Midbrain (tissue), 1 donor: Measurements from ENCODE around the gene CUL3.
"Not testable (repeated sequence)": the region's sequence is repeated elsewhere in the genome, so short reads cannot be mapped to it uniquely, and the experiment has no call there.

ENCODE experiments used
- DNase-seq: peaks from one replicate; lab custom pipeline; 2025; lab: John Stamatoyannopoulos, UW

The CUL3 gene

DNA sequence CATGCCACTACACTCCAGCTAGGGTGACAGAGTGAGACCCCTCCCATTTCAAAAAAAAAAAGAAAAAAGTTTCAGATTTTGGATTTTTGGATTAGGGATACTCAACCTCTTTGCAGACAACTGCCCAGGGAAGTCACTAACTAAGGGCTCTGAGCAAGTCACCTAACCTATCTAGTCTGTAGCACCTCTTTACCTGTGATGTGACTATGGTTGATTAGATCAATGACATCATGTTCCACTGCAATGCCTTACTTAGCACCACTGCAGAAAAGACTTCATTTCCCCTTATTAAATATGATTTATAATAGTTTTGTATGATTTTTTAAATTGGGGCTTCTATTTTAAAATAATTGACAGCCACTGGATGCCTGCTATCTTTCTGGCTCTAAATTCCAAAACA lies 41.2 kb downstream of the CUL3 start:
- DNase-seq: no peak

DNA sequence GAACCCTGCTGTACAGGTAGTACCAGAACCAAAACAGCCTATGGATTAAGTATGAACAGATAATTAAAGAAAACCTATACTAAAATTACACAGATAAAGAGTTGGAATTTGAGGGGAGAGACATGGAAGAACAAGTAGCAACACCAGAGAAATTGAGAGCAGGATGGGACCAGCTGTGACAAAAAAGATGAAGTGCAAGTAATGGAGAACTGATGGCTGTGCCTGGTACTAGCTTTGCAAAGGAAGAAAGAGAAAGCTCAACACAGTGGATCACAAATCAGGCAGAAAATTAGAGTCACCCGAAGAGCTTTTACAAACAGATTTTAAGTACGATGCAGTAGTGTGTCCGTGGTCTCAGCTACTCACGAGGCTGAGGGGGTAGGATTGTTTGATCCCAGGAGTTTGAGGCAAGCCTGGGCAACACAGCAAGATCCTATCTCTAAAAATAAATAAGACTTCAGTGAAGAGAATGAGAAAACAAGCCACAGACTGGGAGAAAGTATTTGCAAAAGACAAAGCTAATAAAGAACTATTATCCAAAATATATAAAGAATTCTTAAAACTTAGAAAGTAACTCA lies 46.5 kb downstream of the CUL3 start:
- DNase-seq: no peak

DNA sequence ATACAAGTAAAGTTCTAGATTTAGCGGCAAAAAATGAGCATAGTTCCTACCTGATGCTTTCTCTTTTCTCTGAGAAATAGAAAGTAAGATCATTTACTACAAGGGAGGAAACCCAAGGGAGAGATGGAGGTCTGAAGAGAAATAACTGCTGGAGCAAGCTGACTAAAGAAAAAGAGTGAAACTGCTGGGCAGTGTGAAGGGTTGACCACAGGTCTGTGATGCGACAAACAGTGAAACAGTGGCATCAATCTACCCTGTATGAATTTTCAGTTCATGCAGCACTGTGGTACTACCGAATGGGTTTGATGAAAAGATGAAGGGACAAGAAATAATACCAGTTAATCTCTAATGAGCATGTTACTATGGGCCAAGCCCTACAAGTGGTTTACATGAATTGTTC lies 52.2 kb downstream of the CUL3 start:
- no peak for DNase-seq

DNA sequence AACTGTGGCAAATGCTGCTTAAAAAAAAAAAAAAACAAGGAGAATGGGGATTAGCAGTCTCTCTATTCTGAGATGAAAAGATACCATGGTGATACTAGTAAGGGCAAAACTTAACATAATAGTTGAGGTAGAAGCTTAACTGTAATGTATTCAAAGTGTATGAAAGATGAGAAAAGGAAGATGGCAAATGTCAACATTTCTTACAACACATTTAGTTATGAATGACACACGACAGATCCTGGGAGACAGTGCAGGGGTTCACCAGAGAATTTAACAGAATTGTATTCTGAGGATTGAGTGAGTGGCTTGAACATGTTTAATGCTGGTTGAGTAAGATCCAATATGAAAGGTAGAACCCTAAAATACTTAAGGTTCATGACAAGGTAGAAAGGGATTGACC lies 52.7 kb downstream of the CUL3 start:
- no peak for DNase-seq

DNA sequence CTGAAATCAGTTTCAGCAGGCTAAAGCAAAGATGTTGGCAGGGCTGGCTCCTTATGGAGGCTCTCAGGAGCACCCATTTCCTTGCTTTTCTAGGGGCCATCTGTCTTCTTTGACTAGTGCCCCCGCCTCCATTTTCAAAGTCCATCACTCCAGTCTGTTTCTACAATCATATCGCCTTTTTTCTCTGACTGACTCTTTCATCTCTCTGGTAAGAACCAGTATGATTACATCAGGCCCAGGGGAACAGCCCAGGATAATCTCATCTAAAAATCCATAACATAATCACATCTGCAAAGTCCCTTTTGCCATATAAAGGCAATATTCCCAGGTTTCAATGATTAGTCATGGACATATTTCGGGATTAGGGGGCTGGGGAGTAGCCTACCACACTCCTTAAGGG lies 57.0 kb downstream of the CUL3 start:
- no peak for DNase-seq

DNA sequence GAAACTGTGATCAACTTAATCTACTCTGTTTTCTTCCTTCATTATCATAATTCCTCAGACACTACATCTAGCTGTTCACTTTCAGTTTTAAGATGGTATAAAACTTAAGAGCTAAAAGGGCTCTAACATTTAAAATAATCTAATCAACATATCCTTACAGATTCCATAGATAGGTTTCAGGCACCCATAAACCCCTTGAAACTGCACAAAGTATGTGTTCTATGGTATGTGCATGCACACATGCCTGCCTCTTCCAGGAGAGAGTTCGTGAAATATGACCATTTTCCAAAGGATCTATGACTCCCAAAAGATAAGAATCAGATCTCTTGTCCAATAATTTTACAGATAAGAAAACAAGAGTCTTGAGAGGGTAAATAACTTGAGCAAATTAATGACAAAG lies 59.4 kb downstream of the CUL3 start:
- DNase-seq: no peak

DNA sequence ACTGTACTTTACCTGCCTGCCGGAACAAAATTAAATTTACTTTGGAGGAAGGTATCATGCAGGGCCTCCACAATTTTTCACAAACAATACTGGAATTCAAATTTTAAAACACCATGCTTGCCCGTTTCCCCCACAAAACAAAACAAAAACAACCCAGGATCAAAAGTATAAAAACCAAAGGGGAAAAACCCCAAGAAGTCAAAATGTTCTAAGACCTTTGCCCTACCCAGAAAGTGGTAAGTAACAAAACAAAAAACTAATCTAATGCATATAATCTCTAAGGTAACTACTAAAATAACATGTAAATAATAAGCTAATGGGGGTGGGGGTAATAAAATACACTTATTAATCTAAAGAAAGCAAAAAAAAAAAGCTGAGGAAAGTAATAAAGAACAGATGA lies 60.5 kb downstream of the CUL3 start:
- DNase-seq: no peak

DNA sequence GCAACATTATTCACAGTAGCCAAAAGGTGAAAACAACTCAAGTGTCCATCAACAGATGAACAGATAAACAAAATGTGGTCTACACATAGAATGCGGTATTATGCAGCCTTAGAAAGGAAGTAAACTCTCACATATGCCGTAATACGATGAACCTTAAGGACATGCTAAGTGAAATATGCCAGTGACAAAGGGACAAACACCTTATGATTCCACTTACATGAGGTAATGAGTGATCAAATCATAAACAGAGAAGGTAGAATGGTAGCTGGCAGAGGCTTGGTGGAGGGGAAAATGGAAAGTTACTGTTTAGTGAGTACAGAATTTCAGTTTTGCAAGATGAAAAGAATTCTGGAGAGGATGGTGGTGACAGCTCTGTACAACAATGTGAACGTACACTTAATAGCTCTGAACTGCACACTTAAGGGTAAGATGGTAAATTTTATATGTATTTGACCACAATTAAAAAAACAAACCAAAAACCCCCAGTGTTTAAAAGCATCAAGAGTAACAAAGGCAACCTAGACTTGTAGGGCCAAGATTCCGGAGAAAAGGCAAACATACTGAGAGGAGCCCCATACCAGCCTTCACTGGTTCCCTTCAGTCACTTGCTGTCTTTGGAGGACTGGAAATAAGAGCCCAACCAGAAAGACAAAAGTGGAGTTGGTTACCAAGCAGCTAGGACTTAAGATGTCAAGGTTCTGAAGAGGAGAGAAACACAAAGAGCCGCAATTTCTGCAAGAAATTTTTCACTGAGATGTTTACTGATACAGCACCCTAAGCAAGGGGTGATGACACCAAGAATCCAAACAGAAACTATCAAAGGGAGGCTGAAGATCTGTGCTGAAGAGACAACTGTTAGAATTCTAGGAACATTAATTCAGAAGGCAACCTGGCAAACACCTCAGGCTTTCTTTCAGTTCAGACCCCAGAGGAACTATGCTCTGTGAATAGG lies 61.3 kb downstream of the CUL3 start:
- no peak for DNase-seq

DNA sequence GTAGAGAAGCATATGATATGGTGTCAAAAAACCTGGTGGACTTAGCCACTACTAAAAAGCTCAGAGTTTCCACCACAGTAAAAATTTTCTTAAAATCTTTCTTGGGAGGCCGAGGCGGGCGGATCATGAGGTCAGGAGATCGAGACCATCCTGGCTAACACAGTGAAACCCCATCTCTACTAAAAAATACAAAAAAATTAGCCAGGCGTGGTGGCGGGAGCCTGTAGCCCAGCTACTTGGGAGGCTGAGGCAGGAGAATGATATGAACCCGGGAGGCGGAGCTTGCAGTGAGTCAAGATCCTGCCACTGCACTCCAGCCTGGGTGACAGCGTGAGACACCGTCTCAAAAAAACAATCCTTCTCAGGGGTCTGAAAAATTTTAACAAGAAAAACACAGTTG lies 62.7 kb downstream of the CUL3 start:
- not testable (repeated sequence) for DNase-seq

DNA sequence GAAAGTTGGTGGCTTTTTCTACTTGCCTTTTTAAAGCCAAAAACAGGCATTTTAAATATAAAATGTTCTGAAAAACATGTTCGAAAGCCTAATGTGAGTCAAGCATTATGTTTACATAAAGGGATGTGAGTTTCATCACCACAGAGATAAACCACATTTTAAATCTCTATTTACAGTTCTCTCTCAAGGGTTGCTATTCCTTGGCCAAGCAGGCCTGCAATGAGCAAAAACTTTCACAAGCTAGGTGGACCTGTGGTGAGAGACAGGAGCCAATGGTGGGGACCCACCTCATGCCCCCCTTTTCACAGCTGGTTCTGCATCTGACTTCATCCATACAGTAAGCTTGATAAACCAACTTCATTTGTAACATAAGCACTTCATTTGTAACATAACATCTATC lies 65.1 kb downstream of the CUL3 start:
- DNase-seq: no peak

DNA sequence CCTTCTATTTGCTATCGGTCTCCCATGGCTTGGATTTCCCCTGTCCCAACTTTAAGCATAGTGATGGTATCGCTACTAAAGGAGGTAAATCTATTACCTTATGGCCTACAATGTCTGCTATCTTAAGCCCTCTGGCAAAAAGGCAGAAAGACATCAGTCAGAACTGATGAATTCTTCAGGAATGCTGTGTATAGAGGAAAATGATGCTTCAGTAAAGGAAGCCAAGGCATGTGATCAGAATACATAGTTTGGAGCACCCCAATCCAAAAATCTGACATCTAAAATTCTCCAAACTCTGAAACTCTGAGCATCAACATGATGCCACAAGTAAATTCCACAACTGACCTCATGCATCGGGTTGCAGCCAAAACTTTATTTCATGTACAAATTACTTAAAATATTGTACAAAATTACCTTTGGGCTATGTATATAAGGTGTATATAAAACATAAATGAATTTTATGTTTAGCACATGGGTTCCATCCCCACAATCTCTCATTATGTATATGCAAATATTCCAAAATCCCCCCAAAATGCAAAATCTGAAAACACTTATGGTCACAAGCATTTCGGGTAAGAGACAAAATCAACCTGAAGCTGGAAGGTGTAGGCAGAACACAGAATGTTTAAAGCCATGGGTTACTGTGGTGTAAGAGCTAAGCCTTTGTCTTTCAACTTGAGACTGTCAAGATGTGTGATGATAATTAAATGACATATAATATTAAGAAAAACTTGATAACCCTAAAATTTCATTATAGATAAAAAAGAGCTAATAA lies 66.2 kb downstream of the CUL3 start:
- no peak for DNase-seq

DNA sequence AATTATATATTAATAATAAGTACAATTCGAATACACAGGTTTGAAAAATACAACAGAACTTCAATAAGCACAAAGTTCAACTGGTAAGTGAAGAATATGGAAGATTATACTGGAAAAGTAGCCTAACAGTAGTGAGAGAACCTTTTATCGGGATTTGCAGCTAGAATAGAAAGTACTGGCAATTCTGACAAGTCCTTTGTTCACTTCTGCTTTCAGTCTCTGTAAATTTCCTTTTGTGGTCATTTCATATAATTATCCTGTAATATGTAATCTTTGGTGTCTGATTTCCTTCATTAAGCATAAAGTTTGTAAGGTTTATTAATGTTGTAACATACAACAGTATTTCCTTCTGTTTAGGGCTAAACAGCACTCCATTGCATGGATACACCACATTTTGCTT lies 67.2 kb downstream of the CUL3 start:
- DNase-seq: no peak

DNA sequence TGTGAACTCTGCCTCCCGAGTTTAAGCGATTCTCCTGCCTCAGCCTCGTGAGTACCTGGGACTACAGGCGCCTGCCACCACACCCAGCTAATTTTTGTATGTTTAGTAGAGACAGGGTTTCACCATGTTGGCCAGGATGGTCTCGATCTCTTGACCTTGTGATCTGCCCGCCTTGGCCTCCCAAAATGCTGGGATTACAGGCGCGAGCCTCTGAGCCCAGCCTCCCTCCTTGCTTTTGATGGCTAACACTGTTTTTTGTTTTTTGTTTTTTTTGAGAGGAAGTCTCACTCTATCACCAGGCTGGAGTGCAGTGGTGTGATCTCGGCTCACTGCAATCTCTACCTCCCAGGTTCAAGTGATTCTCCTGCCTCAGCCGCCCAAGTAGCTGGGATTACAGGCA lies 68.8 kb downstream of the CUL3 start:
- DNase-seq: not testable (repeated sequence)

DNA sequence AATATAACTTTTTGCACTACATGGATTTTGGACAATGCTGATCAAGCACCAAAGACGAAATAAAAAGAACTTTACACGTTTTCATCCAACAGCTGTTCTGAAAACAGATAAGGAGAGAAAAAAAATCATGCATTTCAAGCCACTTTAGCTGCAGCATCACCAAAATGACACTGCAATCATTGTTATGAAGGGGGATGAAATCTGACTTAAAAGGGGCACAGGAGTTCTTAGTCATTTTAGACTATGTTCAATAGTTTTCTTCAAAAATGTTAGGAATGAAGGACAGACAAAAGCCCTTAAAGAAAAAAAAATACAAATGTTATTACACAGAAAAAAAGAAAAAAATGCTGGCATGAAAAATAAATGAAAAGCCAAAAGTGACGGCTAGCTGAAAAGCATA lies 71.2 kb downstream of the CUL3 start:
- DNase-seq: no peak

DNA sequence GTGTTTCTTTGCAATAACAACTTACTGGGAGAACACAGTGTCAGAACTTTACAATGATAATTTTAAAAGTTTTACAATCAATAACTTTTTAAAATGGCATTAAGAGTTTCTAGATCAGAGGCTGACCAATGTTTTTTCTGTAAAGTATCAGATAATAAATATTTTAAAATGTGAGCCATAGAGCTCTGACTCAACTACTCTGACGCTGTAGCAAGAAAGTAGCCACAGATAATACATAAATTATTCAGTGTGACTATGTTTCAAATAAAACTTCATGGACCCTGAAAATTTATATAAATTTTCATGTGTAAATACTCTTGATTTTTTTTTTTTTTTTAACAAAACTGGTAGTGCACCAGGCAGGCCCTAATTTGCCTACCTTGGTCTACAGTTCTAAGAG lies 77.4 kb downstream of the CUL3 start:
- no peak for DNase-seq

DNA sequence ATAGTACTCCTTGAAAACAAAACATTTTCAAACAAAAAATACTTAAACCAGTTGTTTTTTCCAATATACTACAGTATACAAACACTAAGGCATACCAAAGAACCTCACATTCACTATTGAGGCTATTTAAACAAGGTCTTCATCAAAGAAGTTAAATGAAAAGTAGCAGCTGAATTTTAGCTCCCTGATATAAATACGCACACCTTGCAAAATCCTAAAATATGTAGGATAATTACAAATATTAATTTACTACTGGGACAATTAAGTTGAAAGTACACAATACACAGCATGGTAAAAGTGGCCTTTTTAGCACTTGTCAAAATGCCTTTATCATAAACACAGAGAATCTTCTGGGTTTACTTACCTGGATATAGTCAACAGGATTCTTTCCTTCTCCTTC lies 78.7 kb downstream of the CUL3 start:
- DNase-seq: no peak

DNA sequence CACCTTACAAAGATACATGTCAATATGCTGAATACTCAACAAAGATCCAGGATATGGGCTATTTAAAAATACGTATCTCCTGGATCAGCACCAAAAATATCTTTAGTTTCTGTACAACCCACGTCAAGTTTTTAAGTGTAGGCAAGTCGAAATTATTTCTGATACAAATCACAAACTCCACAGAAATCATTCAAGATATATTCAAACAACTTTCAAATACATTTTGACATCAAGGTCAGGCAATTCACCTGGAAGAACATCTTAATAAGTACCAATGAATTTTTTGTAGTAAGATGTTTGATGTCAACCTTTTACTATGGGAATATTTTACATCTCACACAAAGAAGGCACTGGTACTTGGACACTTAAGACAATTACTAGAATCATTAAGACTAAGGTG lies 86.2 kb downstream of the CUL3 start:
- DNase-seq: no peak

DNA sequence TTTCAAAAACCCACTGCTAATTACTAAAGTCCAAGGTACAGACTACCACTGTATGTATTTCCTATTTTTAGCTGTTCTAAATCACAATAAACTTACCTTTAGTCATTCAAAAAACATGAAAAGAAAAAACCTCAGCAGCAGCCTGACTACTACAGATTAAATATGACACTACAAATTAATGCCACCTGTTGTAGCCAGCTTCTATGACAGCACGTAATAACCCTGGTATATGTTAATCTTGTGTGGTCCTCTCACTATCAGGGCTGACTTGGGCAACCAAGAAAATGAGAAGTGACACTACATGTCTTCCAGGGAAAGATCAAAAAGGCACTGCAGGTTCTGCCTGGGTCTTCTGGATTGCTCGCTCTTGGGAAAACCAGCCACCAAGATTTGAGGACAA lies 92.6 kb downstream of the CUL3 start:
- no peak for DNase-seq

DNA sequence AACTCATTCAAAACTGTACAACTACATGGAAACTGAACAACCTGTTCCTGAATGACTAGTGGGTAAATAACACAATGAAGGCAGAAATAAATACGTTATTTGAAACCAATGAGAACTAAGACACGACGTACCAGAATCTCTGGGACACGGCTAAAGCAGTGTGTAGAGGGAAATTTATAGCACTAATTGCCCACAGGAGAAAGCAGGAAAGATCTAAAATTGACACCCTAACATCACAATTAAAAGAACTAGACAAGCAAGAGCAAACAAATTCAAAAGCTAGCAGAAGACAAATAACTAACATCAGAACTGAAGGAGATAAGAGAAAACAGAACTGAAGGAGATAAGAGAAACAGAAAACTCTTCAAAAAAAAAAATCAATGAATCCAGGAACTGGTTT lies 97.2 kb downstream of the CUL3 start:
- DNase-seq: not testable (repeated sequence)

DNA sequence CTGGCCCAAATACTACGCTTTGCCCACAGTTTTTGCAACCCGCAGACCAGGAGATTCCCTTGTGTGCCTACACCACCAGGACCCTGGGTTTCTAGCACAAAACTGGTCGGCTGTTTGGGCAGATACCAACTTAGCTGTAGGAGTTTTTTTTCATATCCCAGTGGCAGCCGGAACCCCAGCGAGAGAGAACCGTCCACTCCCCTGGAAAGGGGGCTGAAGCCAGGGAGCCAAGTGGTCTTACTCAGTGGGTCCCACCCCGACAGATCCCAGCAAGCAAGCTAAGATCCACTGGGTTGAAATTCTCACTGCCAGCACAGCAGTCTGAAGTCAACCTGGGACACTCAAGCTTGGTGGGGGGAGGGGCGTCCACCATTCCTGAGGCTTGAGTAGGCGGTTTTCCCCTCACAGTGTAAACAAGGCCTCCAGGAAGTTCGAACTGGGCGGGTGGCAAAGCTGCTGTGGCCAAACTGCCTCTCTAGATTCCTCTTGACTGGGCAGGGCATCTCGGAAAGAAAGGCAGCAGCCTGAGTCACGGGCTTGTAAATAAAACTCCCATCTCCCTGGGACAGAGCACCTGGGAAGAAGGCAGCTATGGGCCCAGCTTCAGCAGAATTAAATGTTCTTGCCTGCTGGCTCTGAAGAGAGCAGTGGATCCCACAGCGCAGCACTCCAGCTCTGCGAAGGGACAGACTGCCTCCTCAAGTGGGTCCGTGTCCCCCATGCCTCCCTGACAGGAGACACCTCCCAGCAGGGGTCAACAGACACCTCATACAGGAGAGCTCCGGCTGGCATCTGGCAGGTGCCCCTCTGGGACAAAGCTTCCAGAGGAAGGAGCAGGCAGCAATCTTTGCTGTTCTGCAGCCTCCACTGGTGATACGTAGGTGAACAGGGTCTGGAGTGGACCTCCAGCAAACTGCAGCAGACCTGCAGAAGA lies 99.8 kb downstream of the CUL3 start:
- not testable (repeated sequence) for DNase-seq

DNA sequence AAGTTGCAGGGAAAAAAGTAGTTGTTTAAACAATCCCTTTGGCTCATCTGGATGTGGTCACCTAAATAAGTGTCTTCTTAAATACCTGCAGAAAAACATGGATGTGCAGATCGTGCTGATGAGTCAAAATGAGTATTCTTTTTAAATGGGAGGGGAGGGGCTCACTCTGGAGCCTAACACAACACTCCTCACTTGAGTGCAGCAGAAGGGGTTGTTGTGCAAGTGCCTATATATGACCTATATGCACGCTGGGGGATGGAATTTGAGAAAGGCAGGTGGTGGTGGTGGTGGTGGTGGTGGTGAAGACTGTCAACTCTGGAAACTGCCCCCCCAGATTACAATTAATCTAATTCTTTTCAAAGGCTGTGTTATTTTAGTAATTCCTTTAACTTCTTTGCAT lies 105.3 kb downstream of the CUL3 start:
- DNase-seq: no peak

DNA sequence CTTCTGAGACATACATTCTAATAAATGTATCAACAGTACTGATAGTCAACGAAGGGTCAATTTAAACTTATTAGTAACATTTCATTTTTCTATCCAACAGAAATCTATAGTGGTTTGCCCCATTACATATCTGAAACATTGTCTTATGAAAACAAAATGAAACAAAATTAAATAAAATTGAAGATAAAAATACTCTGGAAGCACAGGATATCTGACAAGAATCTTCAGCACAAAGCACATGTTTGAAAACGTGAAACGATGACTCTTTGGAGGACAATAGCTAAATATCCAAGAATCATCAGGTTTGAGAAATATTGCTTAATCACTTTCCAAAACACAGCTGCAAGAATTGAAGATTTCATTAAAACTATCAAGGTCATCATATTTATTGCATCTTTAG lies 112.3 kb downstream of the CUL3 start:
- no peak for DNase-seq
